ENCODE results near the gene TSPAN9.
A peak's percentile ranks its signal among the peaks of the same experiment; 100 is the strongest.

The TSPAN9 gene

DNA sequence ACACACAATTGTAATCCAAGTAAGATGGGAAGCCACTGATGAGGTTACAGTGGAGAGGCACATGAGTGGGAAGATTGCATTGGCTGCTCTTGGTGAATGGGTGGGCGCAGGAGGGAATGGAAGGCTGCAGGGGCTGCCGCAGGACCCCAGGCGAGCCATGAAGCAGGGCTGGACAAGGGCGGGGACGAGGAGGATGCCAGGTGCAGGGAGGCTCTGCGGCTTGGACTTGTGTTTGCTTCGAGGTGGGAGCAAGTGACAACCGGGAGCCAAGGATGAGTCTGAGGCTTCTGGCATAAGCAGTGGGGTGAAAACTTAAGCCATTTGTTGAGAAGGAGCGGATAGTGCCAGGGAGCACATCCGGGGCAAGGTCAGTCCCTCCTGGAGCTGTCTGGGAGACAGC is 115.0 kb downstream of the TSPAN9 start:
- DNase-seq, result no peak

DNA sequence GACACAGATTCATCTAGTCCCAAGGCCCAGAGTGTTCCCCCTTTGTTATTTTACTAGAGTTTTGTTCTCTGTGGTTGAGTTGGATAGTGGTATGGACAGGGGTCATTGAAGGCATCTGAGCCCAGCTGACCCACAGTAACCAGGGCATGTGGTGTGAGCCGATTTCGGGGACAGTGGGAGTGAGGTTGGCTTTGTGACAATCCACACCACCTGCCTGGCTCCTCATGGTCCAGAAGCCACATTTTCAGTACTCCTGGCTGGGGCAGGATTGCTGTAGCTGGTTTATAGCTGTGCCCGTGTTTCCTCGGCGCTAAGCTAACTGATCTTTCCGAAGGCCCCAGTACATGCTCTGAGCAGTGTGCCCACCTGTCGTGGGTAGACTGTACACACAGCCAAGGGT is 116.0 kb downstream of the TSPAN9 start:
- DNase-seq, result no peak

DNA sequence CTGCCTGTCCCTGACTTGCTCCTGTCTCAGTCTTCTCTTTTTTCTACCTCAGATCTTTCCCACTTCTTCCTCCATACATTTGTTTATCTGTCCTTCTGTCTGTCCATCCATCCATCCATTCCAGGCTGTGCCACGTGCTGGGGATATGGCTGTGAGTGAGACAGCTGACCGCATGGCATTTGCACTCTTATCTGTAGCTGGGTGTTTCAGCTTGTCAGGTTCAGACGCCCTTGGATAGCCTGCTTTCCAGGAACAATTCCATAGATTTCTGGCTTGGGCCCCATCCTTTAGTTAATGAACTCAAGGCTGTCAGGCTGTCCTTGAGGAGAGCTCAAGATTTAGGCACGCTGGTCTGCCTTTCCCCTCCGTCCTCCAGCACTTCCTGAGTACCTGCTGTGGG is 116.6 kb downstream of the TSPAN9 start:
- no peak for DNase-seq

DNA sequence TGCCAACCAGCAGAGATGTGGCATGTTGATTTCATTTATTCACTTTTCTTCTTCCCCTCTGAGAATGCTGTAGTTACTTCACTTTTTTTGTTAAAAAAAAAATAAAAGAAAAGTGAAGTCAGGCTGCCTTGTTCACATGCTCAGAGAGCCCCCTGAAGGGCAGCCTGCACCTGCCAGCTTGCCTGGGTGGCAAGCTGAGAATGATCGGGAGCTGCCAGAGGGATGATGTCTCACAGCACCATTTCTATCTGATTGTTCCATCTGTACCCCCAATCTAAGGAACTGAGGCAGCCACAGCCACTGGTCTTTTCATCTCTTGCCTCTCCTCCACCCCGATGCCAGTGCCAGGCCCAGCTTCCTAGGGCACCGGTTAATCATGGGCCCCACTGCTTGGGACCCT is 118.2 kb downstream of the TSPAN9 start:
- no peak for DNase-seq

DNA sequence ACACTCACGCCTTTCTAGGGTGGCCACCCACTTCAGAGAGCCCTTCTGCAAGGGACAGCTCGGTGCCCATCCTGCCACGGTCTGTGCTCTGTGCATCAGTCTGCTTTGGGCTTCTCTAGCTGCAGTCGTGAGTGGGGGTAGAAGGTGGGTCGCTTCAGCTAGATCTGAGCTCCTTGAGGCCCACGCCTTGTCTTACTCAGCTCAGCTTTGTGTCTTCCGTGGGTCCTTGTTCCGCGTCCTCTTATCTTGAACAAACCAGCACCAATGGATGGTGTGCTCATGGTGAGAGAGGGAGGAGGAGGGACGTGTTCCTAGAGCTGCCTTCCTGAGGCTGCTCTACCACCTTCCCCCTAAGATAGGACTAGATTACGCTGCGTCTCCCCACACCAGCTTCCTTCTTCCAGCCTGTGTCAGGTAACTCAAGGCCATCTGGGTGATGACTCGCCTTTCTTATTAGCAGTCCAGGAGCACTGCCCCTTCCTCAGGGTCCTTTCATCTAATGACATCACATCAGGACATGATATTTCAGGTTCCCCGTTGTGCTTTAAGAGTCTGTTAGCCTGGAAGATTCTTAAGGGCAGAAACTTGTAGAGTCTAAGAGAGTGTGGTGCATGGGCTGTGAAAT is 118.8 kb downstream of the TSPAN9 start:
- DNase-seq, result no peak

DNA sequence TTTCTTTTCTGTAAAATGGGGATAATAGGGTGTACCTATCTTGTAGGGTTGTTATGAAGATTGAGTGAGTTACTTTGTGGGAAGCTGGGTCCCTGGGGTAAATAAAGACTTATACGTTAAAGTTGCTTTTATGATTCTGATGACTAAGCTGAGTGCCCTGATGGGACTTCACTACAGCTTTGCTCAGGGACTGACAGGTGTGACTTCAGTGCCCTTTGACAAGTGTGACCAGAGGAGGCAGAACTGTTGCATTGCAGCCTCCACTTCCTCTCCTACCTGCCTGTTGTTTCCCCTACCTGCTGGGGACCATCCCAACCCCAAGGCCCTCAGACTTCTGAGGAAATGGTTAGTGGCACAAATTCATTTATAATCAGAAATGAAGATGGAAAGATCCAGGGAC is 119.3 kb downstream of the TSPAN9 start:
- no peak for DNase-seq

DNA sequence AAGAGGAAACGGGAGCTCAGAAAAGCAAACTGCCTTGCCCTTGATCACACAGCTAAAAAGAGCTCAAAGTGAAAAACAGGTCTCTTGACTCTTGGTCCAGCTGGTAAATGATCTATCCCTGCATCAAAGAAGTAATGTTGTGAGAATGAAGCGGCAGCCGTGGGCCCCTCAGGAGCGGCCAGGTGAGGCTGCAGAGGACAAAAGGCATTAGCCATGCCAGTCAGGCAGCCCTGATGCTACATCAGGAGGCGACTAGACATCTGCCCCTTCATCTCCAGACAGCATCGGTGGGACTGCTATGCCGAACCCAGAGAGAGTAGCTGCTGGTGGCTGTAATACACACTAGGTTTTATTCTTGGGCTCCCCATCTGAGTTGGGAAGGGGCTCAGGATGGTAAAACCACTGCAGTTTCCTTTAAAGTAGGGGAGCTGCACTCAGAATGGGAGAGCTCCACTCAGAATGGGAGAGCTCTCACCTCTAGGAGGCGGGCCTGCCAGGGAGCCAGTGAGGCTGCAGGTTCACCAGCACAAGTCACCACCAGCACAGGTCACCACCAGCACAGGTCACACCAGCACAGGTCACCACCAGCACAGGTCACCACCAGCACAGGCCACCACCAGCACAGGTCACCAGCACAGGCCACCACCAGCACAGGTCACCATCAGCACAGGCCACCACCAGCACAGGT is 120.1 kb downstream of the TSPAN9 start:
- DNase-seq, result no peak

DNA sequence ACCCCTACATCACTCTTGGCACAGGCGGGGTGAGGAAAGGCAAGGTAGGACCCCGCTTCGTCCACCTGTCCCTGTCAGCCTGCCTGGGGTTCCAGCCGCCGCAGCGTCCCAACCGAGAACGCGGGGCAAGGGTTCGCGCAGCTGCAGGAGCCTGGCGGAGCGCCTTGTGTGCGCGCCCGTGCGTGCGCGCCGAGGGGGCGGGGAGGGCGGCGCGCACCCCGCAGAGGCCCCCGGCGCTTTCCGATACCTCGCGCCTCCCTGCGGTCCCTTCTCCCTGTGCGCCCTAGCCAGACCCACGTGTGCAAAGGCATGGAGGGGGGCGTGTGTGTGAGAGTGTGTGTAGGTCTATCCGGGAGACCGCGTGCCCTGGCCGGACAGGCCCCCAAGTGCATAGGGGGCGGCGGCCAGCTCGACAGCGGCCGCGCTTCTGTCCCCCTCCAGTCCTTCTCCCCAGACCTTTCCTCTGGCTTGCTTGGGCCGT is 122.4 kb downstream of the TSPAN9 start:
- DNase-seq, result no peak

DNA sequence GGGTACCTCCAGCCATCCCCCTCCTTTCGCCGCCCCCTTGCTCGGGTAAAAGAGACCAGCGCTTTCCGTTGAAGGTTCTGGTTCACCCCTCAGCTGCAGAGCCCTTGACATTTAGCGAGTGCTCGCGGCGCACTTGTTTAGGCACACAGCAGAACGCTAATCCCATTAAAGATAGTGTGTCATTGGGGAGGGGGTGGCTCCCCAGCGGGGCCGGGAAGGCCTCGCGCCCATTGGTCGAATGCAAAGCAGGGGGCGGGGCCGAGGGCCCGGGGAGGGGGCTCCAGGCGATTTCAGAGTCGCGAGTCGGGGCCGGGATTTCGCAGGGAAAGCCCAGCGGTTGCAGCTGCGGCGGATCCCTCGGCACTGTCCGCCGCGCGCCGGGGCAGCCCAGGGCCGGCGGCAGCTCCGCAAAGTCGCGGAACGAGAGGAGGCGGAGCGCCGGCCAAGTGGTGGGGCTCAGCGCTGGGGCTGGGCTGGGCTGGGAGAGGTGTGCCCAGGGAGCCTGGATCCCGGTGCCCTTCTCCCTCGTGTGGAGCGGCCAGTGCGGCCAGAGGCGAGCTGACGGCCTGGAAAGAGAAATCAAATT is 122.9 kb downstream of the TSPAN9 start:
- DNase-seq, result peak; percentile 70

DNA sequence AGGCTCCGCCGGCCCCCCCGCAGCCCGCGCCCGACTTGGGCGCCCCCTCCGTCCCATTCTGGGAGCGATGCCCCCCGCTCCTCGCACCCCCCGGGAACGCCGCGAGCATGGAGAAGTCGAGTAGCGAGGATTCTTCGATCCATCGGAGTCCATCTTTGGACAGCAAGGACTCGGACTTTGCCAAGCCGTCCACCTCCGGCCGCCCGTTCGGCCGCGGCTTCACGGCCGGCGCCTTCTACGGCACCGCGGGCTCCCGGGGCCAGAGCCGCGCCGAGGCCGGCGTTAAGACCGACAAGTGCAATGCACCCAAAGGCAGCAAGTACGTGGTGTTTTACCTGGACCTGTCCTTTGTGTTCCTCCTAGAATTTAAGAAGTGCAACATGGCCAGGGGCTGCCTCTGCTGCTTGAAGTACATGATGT is 123.6 kb downstream of the TSPAN9 start:
- no peak for DNase-seq

DNA sequence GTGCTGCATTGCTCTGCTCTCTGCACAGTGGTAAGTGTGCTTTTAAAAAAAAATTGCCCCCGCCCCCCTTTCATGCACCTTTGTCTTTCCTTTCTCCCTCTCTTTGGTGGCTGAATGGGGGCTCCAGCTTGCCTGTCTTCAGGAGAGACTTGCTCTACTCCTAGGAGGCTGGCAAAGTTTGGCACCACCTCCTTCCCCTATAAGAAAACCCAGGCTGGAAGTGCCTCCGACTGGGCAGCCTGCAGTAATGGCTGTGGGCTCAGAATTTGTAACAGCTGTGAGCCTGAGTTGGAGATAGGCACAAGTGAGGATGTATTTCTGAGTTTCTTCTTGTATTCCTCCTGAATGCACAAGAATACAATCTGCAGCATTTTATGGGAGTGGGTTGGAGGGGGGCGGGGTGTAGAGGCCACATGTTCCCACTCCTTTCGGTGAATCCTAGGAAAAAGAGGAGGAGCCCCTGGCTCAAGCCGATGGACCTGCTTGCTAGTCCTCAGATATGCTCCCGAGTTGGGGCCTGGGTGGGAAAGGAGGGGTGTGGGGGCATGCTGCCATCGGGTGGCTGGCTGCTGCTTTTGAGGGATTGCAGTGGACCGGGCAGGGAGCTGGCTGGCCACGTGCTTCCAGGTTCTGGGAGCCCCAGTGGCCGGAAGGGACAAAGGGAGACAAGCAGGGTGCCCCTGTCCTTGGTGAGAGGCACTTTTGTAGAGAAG is 124.3 kb downstream of the TSPAN9 start:
- no peak for DNase-seq

DNA sequence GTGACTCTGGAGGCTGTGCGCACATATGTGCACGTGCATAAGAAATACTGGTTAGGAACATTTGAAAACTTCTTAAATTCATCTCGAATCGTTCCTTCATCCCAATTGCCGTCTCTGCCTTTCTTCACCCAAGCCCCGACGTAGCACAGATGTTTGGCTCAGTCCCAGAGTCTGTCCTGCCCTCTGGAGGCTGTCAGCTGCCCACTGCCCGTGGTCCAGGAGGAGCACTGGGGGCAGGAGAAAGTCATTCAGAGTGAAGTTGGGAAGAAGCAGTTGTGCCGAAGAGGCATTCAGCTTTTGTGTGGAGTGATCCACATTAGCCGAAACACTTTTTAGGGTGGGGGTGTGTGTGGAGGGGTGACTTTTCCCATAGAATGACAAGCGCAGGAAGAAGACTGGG is 124.9 kb downstream of the TSPAN9 start:
- DNase-seq, result no peak

DNA sequence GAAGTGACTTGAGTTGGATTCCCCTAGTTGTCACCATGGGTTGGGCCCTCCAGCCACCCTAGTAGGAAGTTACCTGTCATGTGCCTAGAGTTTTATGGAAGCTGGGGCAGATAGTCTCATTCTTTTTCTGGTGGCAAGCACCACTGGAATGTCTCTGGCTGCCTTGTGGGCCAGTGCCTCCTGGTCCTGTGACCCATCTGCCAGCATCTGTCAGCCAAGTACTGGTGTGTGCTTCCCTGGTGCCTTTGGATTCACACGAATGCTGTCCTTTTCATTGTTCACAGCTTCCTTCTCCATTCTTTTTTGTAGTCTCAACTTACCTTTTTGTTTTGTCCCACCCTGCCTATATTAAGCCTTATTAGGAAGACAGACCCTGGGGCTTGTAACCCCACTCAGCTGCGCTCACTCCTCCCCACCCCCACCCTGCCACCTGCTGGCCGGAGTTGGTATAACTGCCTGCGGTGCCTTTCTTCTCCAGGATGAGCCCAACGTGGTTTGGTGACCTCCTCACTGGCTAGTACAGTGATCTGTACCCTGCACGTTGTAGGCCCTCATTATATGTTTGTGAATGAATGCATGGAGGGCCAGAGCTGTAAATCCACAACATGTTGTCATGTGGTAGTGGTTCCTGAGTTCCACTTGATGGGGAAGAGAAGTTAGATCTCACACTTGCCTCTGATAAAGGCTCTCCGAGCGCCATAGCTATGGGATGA is 125.7 kb downstream of the TSPAN9 start:
- DNase-seq, result no peak

DNA sequence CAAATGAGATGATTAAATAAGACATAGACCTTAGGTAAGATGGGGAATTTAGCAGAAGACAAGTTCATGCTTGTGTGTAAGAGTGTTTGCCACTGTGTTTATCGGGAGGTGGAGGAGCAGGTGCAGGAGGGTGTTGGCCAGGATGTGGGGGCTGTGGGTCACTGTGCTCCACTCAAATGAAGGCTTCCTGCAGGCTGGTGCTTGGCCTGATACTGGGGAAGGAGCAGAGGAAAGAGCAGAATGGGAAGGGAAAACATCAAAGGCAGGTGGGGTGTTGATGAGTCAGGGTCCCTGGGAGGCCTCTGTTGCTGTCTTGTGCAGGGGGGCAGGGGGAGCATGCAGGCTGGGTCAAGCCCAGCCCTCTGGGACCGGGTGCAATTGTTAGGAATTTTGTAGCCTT is 126.5 kb downstream of the TSPAN9 start:
- DNase-seq, result no peak

DNA sequence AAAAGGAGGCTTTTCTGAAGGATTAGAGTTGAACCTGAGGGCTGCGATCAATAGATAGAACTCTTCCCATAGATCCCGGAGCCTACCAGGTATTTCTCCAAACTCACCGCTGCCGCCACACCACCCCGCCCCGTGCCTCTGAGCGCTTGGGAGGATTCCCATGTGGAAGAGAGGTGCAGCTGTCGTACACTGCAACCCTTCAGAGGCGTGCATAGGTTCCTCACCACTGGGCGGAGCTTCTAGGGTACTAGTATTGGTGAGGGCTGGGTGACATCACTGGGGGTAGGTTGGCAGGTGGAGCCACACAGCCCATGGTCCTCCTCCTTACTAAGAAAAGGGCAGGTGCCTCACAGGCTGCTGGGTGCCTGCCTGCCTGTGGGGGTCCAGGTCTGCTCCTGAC is 127.0 kb downstream of the TSPAN9 start:
- peak; percentile 94 for DNase-seq

DNA sequence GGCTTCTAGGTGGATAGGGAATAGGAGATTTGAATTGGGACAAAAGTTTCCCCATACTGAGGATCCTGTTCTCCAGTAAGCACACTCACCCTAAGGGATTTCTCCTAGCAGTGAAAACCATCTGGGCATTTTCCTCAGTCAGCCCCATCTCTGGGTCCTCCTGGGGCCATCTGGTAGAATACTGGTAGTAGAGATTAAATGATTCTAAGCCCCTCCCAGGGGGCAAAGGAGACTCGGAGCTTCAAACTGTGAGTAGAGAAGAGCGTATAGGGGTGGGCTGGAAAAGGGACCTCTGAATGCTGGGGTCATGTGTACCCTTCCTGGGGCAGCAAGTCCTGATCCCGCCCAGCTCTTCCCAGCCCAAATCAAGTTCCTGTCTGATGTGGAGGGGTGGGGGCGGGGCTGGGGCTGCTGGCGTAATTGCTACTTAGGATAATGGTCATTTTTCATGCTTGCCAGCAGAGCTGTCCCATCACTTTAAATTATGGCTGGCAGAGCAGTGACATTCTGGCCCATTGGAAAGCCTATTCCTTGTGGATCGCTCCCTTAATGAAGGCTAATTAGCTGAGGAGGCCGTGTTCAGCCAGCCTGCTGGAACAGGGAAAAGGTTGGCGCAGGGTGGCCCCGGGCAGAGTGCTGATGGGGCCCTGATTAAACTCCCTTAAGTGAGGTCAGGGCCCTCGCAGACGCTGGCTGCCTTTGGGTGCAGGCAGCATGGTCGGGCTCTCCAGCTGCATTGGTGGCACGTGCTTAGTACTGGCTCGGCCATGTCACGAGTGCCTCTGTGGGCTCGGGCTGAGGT is 127.8 kb downstream of the TSPAN9 start:
- no peak for DNase-seq

DNA sequence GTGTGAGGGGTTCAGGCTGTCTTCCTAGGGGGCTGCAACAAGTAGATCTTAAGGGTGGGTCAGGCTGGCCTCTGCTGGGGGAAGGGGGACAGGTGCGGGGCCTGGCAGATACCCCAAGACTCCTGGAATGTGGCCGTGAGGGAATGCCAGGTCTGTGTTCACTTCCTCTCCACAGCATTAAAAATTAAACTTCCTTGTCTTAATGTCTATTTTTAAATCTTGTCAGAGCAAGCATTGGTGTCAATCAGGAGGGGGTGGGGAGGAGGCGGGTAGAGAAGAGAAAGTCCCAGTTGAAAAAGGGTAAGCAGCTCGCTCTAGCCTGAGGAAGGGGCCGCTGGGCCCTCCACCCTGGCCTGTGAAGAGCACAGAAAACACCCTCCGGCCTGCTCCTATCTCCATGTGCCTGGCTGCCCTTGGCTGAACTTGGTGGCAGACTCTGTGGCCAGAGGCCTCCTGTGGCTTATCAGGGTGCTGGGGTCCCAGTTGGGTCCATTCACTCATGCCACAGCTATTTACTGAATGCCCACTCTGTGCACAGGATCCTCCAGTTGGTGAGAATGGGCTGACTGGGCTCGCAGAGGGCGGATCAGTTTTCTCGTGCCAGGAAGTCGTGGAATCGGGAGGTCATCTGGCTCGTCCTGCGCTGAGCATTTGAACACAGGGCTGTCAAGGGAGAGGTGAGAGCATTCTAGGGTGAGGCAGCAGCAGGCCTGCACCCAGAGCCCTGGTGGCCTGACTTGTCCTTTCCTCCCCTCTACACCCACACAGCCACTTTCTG is 128.8 kb downstream of the TSPAN9 start:
- DNase-seq, result no peak

DNA sequence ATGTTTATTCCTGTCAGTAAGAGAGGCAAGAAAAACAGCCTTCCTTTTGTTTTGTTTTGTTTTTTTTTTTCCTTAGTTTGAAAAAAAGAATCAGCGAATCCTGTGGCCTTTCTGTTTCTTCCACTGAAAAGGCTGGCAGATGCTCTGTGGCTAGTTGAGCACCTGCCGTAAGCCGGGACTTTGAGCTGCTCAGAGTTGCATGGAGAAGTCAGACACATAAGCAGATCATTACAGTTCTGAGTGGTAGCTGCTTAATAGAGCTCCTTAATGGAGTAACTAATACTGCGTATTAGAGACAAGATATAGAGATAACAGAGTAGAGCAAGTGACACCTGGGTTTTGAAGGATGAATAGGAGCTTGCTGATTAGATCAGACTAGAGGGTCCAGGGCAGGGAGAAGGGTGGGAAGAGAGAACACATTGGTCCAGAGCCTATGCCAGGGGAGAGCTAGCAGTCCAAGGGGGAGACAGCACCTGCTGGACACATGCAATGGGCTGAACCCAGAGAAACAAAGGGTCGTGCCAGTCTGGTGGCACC is 129.4 kb downstream of the TSPAN9 start:
- DNase-seq, result no peak

DNA sequence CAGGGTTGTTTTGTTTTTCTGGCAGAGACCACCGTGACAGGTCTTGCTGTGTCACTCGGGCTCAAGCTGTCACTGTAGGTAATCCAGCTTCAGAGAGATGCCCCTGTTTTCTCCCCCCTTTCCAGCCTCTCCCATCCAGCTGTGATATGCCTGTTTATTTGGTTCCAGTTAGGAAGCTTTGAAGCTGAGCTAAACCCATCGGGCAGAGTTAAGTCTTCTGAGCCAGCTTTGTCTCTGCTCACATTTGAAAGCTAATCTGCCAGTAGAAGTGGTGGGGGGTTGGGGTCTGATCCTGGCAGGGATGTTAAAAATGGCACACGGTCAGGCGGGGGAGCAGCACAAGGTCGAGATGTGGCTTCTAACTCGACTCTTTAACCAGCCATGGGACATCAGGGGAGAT is 130.0 kb downstream of the TSPAN9 start:
- DNase-seq, result no peak

DNA sequence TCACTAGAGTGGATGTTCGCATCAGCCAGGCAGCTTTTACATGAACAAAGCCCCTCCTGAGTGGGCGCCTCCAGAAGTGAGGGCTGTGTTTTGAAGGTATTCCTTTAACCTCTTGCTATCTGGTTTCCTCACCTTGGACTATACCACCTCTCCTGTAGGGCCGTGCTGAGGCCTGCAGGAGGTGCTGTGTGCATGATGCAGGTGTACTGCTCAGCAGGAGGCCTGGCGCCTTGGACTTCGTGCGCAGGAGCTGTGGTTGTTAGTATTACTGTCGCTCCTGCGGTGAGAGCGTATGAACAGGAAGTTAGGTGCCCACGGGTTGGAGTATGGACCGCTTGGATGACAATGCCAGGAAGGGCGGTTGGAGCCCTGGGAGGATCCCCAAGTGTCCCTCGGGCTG is 130.7 kb downstream of the TSPAN9 start:
- DNase-seq, result no peak

DNA sequence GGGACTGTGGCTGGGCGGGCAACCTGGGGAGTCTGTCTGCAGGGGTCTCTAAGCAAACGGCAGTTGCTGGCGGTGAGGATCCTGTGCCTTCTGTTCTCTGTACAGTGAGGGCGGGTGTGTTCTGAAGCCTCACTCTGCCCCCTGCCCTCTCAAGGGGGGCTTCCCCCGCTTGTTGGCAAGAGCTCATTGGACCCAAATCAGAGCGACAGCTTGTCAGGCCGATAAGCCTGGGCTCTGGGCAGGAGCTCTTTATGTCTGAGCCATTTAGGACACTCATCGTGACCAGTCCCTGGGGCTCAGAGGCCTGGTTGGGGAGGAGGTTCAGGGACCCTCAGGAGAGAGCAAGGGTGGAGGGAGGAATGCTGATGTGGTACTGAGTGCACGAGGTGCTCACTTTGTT is 136.0 kb downstream of the TSPAN9 start:
- DNase-seq, result no peak

All from NCI-H510A (cell line).